ENCODE measurements around the gene MAP4K4. TPM values are rescaled to one million over a fixed set of nuclear protein-coding genes. Genes with fewer than 3 reads are reported as not detected.

The MAP4K4 gene
- polyA plus RNA-seq, 3 donors: 5.3 to 66.9 (median 8.7) TPM

DNA sequence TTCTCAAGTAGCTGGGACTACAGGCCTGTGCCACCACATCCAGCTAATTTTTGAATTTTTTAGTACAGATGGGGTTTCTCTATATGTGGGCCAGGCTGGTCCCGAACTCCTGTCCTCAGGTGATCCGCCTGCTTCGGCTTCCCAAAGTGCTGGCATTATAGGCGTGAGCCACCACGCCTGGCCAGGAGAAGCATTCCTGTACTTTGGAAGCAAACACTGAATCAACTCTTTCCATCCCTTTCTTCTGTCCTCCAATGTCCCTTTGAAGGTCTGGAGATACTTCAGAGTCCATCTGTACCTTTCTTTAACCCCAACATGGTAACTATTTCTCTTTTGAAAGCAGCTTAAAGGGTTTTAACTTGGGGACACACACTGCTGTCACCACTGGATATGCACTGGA lies 23.6 kb upstream of the MAP4K4 start:
- peaks cover 6 to 10% of the 10 kb centered on the region in 2 donors for H3K9me3 ChIP-seq (replicated peaks in 1 of 2; ENCODE audit: control insufficient read depth in 1 of 2, insufficient read depth in 1 of 2, low read length in 2 of 2)
- Mint-ChIP-seq H3K9me3 (peaks cover 5 to 25% (median 17%) of the 10 kb centered on the region in 7 donors), H3K27ac (no peak overlapping the region), H3K27me3 (ENCODE audit: low read depth in 3 of 3) (peaks cover 0 to 6% (median 1%) of the 10 kb centered on the region in 3 donors), H3K4me1 (no peaks in the 10 kb centered on the region), H3K36me3 (no peaks in the 10 kb centered on the region), H3K4me3 (no peak overlapping the region)
- intact Hi-C loops (cut with micrococcal nuclease): no loop called here
- H3K79me2 ChIP-seq (ENCODE audit: insufficient read depth, low read length): no peaks in the 10 kb centered on the region
- no peaks in the 10 kb centered on the region for H3K4me1 ChIP-seq (ENCODE audit: control insufficient read depth in 1 of 2, insufficient read depth in 2 of 2, low read length in 2 of 2)
- no peaks in the 10 kb centered on the region for H3K36me3 ChIP-seq (replicated peaks in 1 of 2; ENCODE audit: control insufficient read depth in 1 of 2, insufficient read depth in 2 of 2, low read length in 2 of 2)
- no peak overlapping the region for H3K4me2 ChIP-seq (replicated peaks; ENCODE audit: extremely low read depth, low read length, poor library complexity, severe bottlenecking)
- H3K9ac ChIP-seq (ENCODE audit: insufficient read depth, low read length, poor library complexity, severe bottlenecking): no peak overlapping the region
- H2AFZ ChIP-seq (ENCODE audit: insufficient read depth, low read depth, low read length, poor library complexity, severe bottlenecking): no peak overlapping the region
- no peak overlapping the region for H3K27ac ChIP-seq (ENCODE audit: low read depth in 1 of 2, low read length in 2 of 2)
- no peaks in the 10 kb centered on the region for H3K27me3 ChIP-seq (ENCODE audit: control insufficient read depth in 2 of 2, insufficient read depth in 2 of 2, low read length in 2 of 2)
- no peaks in the 10 kb centered on the region for H4K20me1 ChIP-seq (ENCODE audit: insufficient read depth, low read length)
- 100% methylated on average over 3 of the region's 5 CpGs for WGBS (ENCODE audit: insufficient coverage)
- no peak overlapping the region for H3K4me3 ChIP-seq (replicated peaks in 1 of 3; ENCODE audit: low read depth in 2 of 3, low read length in 3 of 3)
- DNase-seq: no peak
- TF ChIP-seq, protein P1, sequence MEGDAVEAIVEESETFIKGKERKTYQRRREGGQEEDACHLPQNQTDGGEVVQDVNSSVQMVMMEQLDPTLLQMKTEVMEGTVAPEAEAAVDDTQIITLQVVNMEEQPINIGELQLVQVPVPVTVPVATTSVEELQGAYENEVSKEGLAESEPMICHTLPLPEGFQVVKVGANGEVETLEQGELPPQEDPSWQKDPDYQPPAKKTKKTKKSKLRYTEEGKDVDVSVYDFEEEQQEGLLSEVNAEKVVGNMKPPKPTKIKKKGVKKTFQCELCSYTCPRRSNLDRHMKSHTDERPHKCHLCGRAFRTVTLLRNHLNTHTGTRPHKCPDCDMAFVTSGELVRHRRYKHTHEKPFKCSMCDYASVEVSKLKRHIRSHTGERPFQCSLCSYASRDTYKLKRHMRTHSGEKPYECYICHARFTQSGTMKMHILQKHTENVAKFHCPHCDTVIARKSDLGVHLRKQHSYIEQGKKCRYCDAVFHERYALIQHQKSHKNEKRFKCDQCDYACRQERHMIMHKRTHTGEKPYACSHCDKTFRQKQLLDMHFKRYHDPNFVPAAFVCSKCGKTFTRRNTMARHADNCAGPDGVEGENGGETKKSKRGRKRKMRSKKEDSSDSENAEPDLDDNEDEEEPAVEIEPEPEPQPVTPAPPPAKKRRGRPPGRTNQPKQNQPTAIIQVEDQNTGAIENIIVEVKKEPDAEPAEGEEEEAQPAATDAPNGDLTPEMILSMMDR (IDR thresholded peaks at IDR 0.05): no peak

DNA sequence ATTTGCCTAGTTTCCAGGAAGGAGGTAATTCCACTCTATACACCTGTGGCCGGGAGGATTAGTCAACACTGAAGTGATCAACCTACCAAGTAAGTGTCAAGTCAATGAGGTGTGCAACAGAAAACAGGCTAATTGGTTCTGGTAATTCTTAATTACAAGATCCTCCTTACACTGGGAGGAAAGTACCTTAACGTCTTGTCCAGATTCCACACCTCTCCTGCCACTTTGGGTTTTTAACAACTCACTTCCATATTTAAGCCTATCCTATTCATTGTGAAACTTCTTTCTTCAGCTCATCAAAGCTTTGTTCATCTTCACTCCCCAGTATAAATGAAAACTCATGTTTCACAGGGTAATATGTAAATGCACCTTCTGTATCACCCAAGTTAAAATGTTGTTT lies 22.0 kb upstream of the MAP4K4 start:
- TF ChIP-seq, protein P1 (IDR thresholded peaks at IDR 0.05): no peak
- Histone ChIP-seq H3K9ac (ENCODE audit: insufficient read depth, low read length, poor library complexity, severe bottlenecking) (no peak overlapping the region), H3K9me3 (replicated peaks in 1 of 2; ENCODE audit: control insufficient read depth in 1 of 2, insufficient read depth in 1 of 2, low read length in 2 of 2) (peaks cover 6 to 10% of the 10 kb centered on the region in 2 donors), H2AFZ (ENCODE audit: insufficient read depth, low read depth, low read length, poor library complexity, severe bottlenecking) (no peak overlapping the region), H3K4me1 (ENCODE audit: control insufficient read depth in 1 of 2, insufficient read depth in 2 of 2, low read length in 2 of 2) (no peaks in the 10 kb centered on the region), H3K36me3 (replicated peaks in 1 of 2; ENCODE audit: control insufficient read depth in 1 of 2, insufficient read depth in 2 of 2, low read length in 2 of 2) (no peaks in the 10 kb centered on the region), H3K4me3 (replicated peaks in 1 of 3; ENCODE audit: low read depth in 2 of 3, low read length in 3 of 3) (no peak overlapping the region), H3K27me3 (ENCODE audit: control insufficient read depth in 2 of 2, insufficient read depth in 2 of 2, low read length in 2 of 2) (no peaks in the 10 kb centered on the region), H3K27ac (ENCODE audit: low read depth in 1 of 2, low read length in 2 of 2) (no peak overlapping the region), H3K4me2 (replicated peaks; ENCODE audit: extremely low read depth, low read length, poor library complexity, severe bottlenecking) (no peak overlapping the region), H3K79me2 (ENCODE audit: insufficient read depth, low read length) (no peaks in the 10 kb centered on the region), H4K20me1 (ENCODE audit: insufficient read depth, low read length) (no peaks in the 10 kb centered on the region)
- H3K36me3 Mint-ChIP-seq: no peaks in the 10 kb centered on the region
- no peak overlapping the region for H3K27ac Mint-ChIP-seq
- peaks cover 0 to 6% (median 1%) of the 10 kb centered on the region in 3 donors for H3K27me3 Mint-ChIP-seq (ENCODE audit: low read depth in 3 of 3)
- H3K9me3 Mint-ChIP-seq: peaks cover 3 to 19% (median 15%) of the 10 kb centered on the region in 7 donors
- no peak for DNase-seq
- H3K4me1 Mint-ChIP-seq: no peaks in the 10 kb centered on the region
- intact Hi-C loops (cut with micrococcal nuclease): no loop called here
- 100% methylated on average over 1 of the region's 2 CpGs for WGBS (ENCODE audit: insufficient coverage)
- no peak overlapping the region for H3K4me3 Mint-ChIP-seq
